ENCODE results near the gene HECTD3. TPM values are rescaled to one million over a fixed set of nuclear protein-coding genes. Genes with fewer than 3 reads are reported as not detected.

Gene HECTD3
- total RNA-seq, 1 experiment from 2014 or later = 25.5 TPM

DNA sequence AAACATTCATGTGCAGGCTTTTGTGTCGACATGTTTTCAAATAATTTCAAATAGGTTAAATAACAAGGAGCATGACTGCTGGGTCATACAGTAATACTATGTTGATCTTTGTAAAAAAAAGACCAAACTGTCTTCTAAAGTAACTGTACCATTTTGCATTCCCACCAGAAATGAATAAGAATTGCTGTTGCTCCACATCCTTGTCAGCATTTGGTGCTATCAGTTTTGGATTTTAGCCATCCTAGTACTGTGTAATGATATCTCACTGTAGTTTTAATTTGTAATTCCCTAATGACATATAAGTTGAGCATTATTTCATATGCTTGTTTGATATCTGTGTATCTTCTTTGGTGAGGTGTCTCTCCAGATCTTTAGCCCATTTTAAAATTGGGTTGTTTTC, 12.5 kb upstream of the HECTD3 start:
- no peak overlapping the region for H3K4me3 ChIP-seq (replicated peaks in 1 of 2; ENCODE audit: low read depth in 1 of 2, low read length in 2 of 2)
- no peaks in the 10 kb centered on the region for H3K79me2 ChIP-seq (ENCODE audit: insufficient read depth, low read length)
- no peak for TF ChIP-seq CEBPB (IDR thresholded peaks at IDR 0.05; ENCODE audit: low read depth)
- TF ChIP-seq ZNF274 (IDR thresholded peaks at IDR 0.05; ENCODE audit: low read depth, low read length) = no peak
- no peak for TF ChIP-seq EZH2phosphoT487 (IDR thresholded peaks at IDR 0.05; ENCODE audit: borderline replicate concordance)
- TF ChIP-seq EZH2 (IDR thresholded peaks at IDR 0.05) = no peak
- TF ChIP-seq, protein P1, sequence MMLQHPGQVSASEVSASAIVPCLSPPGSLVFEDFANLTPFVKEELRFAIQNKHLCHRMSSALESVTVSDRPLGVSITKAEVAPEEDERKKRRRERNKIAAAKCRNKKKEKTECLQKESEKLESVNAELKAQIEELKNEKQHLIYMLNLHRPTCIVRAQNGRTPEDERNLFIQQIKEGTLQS (IDR thresholded peaks at IDR 0.05) = no peak
- TF ChIP-seq RAD21 (IDR thresholded peaks at IDR 0.05; ENCODE audit: low read depth) = no peak
- TF ChIP-seq JUND (IDR thresholded peaks at IDR 0.05) = no peak
- no peak for TF ChIP-seq SIN3A (IDR thresholded peaks at IDR 0.05; ENCODE audit: low read depth)
- TF ChIP-seq EGR1 (IDR thresholded peaks at IDR 0.05; ENCODE audit: low read depth) = no peak
- TF ChIP-seq ZFX (IDR thresholded peaks at IDR 0.05) = no peak
- no peak for TF ChIP-seq FOSL1 (IDR thresholded peaks at IDR 0.05; ENCODE audit: low read depth)
- no peak for TF ChIP-seq SRF (IDR thresholded peaks at IDR 0.05; ENCODE audit: low read depth)
- TF ChIP-seq POLR2AphosphoS5 (IDR thresholded peaks at IDR 0.05; ENCODE audit: low read depth, low read length) = no peak
- TF ChIP-seq SP1 (IDR thresholded peaks at IDR 0.05; ENCODE audit: low read depth) = no peak
- TF ChIP-seq, protein P2, sequence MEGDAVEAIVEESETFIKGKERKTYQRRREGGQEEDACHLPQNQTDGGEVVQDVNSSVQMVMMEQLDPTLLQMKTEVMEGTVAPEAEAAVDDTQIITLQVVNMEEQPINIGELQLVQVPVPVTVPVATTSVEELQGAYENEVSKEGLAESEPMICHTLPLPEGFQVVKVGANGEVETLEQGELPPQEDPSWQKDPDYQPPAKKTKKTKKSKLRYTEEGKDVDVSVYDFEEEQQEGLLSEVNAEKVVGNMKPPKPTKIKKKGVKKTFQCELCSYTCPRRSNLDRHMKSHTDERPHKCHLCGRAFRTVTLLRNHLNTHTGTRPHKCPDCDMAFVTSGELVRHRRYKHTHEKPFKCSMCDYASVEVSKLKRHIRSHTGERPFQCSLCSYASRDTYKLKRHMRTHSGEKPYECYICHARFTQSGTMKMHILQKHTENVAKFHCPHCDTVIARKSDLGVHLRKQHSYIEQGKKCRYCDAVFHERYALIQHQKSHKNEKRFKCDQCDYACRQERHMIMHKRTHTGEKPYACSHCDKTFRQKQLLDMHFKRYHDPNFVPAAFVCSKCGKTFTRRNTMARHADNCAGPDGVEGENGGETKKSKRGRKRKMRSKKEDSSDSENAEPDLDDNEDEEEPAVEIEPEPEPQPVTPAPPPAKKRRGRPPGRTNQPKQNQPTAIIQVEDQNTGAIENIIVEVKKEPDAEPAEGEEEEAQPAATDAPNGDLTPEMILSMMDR (IDR thresholded peaks at IDR 0.05 in 2 of 3, conservative IDR thresholded peaks at IDR 0.05 in 1 of 3; ENCODE audit: borderline replicate concordance in 1 of 3, insufficient read depth in 1 of 3, low read depth in 2 of 3, low read length in 2 of 3) = no peak
- TF ChIP-seq, protein P3, sequence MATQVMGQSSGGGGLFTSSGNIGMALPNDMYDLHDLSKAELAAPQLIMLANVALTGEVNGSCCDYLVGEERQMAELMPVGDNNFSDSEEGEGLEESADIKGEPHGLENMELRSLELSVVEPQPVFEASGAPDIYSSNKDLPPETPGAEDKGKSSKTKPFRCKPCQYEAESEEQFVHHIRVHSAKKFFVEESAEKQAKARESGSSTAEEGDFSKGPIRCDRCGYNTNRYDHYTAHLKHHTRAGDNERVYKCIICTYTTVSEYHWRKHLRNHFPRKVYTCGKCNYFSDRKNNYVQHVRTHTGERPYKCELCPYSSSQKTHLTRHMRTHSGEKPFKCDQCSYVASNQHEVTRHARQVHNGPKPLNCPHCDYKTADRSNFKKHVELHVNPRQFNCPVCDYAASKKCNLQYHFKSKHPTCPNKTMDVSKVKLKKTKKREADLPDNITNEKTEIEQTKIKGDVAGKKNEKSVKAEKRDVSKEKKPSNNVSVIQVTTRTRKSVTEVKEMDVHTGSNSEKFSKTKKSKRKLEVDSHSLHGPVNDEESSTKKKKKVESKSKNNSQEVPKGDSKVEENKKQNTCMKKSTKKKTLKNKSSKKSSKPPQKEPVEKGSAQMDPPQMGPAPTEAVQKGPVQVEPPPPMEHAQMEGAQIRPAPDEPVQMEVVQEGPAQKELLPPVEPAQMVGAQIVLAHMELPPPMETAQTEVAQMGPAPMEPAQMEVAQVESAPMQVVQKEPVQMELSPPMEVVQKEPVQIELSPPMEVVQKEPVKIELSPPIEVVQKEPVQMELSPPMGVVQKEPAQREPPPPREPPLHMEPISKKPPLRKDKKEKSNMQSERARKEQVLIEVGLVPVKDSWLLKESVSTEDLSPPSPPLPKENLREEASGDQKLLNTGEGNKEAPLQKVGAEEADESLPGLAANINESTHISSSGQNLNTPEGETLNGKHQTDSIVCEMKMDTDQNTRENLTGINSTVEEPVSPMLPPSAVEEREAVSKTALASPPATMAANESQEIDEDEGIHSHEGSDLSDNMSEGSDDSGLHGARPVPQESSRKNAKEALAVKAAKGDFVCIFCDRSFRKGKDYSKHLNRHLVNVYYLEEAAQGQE (IDR thresholded peaks at IDR 0.05; ENCODE audit: low read depth) = no peak
- TF ChIP-seq CBX3 (IDR thresholded peaks at IDR 0.05; ENCODE audit: low read depth) = no peak
- no peaks in the 10 kb centered on the region for H3K27me3 ChIP-seq (ENCODE audit: insufficient read depth, low read length)
- RAD21 ChIA-PET (ENCODE audit: low non-redundant PET in 1 of 2, low total read pairs in 2 of 2, uncharacterized antibody in 2 of 2, unreplicated experiment in 2 of 2) = no interaction called here
- CTCF ChIA-PET = no interaction called here
- ATAC-seq (no peak), DNase-seq (ENCODE audit: low read depth, low spot score) (no peak)
- H4K20me1 ChIP-seq (ENCODE audit: insufficient read depth) = no peaks in the 10 kb centered on the region
- intact Hi-C loops (cut with micrococcal nuclease) = no loop called here
- H3K9me3 ChIP-seq (ENCODE audit: control insufficient read depth in 1 of 2, insufficient read depth in 1 of 2, low read depth in 1 of 2, low read length in 2 of 2) = no peaks in the 10 kb centered on the region
- no peak overlapping the region for H3K27ac ChIP-seq (ENCODE audit: low read depth, low read length)
- no TSS peak for BruUV-seq (replicated peaks)
- no peak overlapping the region for H3K4me2 ChIP-seq (ENCODE audit: low read length)
- no peak overlapping the region for H3K9ac ChIP-seq (ENCODE audit: low read length)
- no peak overlapping the region for H2AFZ ChIP-seq (ENCODE audit: low read depth, low read length, poor library complexity, severe bottlenecking)
- no peaks in the 10 kb centered on the region for H3K36me3 ChIP-seq (ENCODE audit: control insufficient read depth in 1 of 2, insufficient read depth in 2 of 2, low read length in 2 of 2)
- POLR2A ChIA-PET = no interaction called here
- no peaks in the 10 kb centered on the region for H3K4me1 ChIP-seq (ENCODE audit: control insufficient read depth in 1 of 2, insufficient read depth in 2 of 2, low read length in 2 of 2)
- no peaks in the 10 kb centered on the region for H3K9me2 ChIP-seq (ENCODE audit: insufficient read depth)

Data from HCT116 (cell line).